GM19099 (cell line): Measurements from ENCODE around the gene BLMH.

Experiments used
- POLR2A ChIP-seq: IDR thresholded peaks from 3 replicates; pipeline ENCODE4 v1.6.1; 2011; ENCODE audit warnings: low read depth; ENCODE audit not compliant: insufficient read length; ENCODE audit errors: extremely low read depth

The BLMH gene

GRCh38 chr17:30279156-30279555 is 12.6 kb downstream of the BLMH start:
- TF ChIP-seq POLR2A: no peak

GRCh38 chr17:30278032-30278431 is 13.7 kb downstream of the BLMH start:
- no peak for TF ChIP-seq POLR2A

DNA sequence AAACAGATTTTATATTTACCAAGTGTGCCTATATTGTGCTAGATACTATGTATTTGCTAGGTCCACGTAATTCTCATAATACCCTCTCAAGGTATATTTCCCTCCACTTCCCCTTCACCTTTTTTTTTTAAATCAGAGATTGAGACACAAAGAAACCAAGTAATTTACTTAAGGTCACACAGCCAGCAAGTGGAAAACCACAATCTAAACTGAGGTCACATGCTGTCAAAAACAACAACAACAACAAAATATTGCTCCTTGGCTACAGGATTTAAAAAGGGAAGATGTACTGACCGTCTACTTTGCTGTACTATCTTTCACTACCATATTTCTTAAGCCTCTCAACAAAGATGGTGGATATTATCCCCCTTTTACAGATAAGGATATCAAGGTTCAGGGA is 15.8 kb downstream of the BLMH start:
- TF ChIP-seq POLR2A: no peak

DNA sequence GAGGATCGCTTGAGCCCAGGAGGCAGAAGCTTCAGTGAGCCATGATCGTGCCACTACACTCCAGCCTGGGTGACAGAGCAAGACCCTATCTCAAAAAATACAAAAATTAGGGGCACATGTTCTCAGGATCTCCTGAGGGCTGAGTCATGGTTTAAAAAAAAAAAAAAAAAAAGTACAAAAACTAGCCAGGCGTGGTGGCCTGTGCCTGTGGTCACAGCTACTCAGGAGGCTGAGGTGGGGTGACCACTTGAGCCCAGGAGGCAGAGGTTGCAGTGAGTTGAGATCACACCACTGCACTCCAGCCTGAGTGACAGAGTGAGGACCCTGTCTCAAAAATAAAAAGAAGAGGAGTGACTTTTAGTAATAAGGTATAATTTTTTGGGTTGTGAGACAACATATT is 16.9 kb downstream of the BLMH start:
- TF ChIP-seq POLR2A: no peak

- TF ChIP-seq POLR2A: no peak
These were observed 18.4 kb downstream of the BLMH start for GRCh38 chr17:30273373-30273772.

DNA sequence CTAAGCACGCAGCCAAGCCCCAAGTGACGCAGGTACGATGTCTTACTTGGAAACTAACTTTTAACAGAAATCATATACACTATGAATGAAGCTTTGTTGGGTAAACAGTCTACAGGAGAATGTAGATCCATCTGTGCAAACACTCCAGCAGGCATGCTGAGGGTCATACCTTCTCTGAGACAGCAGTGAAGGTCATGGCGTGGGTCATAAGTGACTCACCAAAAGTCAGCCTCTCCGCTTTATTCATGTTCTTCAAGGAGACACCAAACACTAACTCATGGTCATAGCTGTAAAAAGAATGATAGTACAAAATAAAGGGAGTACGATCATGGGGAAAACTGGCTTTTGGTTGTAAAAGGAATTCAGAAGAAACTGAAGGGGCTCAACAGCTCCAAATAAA is 20.6 kb downstream of the BLMH start:
- TF ChIP-seq POLR2A: no peak

DNA sequence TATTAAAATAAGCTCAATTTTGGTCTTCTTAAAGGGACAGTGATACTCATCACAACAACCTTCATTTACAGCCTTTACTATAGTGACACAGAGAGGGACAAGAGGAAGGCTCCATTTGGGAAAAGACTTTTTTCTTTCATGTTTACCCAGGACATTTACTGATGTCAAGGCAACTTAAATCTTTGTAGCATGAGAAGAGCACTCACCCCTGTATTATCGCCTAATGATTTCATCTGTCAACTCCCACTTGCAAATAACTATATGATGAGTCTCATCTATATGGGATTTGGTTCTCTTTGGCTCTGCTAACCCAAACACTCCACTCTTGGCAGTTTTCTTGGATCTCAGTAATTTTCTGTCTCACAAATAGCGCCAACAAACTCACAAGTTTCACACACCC is 24.1 kb downstream of the BLMH start:
- TF ChIP-seq POLR2A: no peak

DNA sequence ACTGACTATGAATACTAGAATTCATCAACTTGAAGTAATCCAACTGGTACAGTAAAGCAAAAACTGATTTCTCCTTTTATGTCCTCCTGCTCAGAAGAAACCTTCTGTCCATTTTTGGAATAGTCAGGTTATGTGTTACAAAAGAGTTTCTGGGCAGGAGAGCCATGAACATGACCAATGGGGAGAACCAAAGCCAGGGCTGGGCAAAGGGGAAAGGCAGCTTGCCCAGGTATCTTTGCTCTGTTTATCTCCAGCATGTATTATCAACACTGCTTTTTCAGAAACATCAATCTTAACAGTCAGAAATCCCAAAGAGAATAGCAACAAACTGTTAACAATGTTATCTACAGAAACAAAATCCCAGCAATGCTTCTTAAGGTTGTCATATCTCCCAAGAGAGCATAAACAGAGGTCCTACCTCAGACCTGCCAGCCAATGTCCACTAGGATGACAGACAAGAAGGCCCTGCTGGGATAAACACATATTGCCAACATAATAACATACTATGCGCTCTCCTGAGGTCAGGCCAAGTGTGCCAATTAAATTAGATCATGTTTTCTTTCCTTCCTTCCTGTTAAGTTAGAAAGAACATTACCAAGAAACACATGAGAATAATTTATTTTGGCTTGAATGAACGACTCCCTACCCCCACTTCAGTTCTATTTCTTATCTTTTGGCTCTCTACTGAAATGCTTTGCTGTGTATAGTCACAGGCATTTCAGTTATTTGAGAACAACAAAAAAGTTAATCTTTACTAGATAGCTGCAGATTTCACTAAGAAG is 28.0 kb downstream of the BLMH start:
- TF ChIP-seq POLR2A: no peak

DNA sequence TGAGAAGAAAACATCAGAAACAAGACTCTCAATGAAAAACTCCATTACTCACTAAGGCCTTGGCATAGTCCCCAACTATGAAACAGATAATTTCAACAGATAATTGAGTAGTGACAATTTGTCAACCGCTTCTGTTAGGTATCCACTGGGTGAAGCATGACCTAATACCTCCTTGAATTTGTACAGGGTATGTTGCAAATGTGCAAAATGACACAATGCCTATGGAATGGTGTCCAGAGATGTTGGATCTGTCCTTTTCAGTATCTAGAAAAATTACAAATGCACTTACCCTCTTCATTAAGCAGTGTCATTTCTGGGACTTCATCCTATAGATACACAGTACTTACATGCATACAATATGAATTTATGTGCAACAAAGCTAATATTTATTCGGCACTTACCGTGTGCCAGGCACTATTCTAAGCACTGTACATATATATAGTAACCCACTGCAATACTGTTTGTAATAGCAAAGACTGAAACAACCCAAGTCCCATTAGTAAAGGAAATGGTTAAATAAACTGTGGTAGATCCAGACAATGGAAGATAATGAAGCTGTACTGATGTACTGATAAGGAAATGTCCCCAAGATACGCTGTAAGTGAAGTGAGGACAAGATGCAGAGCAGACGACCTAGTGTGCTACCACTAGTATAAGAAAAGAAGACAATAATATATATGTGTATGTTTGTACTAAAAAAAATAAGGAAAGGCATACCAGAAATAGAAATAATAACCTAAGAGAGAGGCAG is 34.8 kb downstream of the BLMH start:
- TF ChIP-seq POLR2A: no peak

DNA sequence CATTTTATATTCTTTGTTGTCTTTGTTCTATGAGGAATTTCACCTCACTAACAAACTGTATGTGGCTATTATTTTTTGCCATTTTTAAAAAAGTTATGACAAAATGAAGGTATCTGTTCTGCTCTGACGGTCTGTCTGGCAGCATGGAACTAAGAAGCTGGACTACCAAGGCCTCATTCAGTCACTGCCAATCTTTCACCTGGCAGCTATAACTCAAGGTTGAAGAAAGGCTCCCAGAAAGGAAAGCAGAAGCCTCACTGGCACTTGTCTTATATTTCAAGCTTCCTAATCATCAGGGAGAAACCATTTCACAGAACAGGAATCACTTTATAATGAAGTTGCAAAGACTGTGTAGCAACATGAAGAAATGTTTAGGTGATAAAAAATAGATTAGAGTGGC is 37.6 kb downstream of the BLMH start:
- no peak for TF ChIP-seq POLR2A

GRCh38 chr17:30253312-30253711 is 38.4 kb downstream of the BLMH start:
- no peak for TF ChIP-seq POLR2A

- TF ChIP-seq POLR2A: no peak
These were observed 39.8 kb downstream of the BLMH start for GRCh38 chr17:30251931-30252330.

GRCh38 chr17:30249460-30249859 is 42.3 kb downstream of the BLMH start:
- TF ChIP-seq POLR2A: no peak

GRCh38 chr17:30248786-30249185 is 43.0 kb downstream of the BLMH start:
- no peak for TF ChIP-seq POLR2A

- TF ChIP-seq POLR2A: no peak
These were observed 45.3 kb downstream of the BLMH start for GRCh38 chr17:30246460-30246859.

DNA sequence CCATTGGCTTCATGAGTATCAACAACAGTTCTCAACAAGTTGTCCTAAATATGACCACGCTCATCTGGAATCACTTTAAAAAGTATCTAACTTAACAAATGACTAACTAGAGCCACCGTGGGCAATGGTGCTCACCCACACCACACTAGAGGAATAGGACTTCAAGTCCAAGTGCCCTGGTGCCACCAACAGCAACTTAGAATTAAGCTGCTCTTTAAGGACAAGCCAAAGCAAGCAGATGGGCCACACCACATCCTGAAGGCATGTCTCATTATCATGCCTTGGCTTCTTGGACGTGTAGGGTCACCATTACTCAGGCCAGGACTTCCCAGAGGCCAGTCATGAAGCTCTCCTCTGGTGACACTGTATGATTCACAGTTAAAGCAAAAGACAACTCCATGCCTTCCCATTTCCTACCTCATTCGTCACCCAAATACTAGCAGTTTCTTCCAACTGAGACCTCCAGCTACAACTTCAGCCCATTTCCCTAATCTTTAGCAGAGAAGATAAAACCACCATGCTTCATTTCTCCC is 46.8 kb downstream of the BLMH start:
- TF ChIP-seq POLR2A: no peak

- no peak for TF ChIP-seq POLR2A
These were observed 48.2 kb downstream of the BLMH start for GRCh38 chr17:30243568-30243967.

- no peak for TF ChIP-seq POLR2A
These were observed 48.7 kb downstream of the BLMH start for GRCh38 chr17:30243002-30243401.
